Parathyroid adenoma (tissue), 2 donors: ENCODE results near the gene GALNT10.

Experiments
- H2AFZ ChIP-seq: fragments of 300-600 bp; sonication (generic); one replicate; pipeline ENCODE4 v1.7.0; 2017; ENCODE audit warnings: antibody characterized with exemption, mild to moderate bottlenecking
- H3K27ac ChIP-seq: fragments of 300-600 bp; sonication (generic); one replicate; pipeline ENCODE4 v1.7.0; 2017
- H3K27me3 ChIP-seq: fragments of 300-600 bp; sonication (generic); one replicate; pipeline ENCODE4 v1.7.0; 2017; ENCODE audit warnings: low read length; ENCODE audit not compliant: control insufficient read depth, insufficient read depth
- H3K36me3 ChIP-seq: fragments of 300-600 bp; sonication (generic); one replicate; pipeline ENCODE4 v1.7.0; 2017; ENCODE audit warnings: low read length; ENCODE audit not compliant: control insufficient read depth, insufficient read depth
- H3K4me1 ChIP-seq: fragments of 300-600 bp; sonication (generic); one replicate; pipeline ENCODE4 v1.7.0; 2017; ENCODE audit warnings: control low read depth
- H3K4me2 ChIP-seq: fragments of 300-600 bp; sonication (generic); one replicate; pipeline ENCODE4 v1.7.0; 2017; ENCODE audit warnings: low read length
- H3K4me3 ChIP-seq: fragments of 300-600 bp; sonication (generic); one replicate; pipeline ENCODE4 v1.7.0; 2017; ENCODE audit warnings: low read depth, low read length
- H3K79me2 ChIP-seq: fragments of 300-600 bp; sonication (generic); one replicate; pipeline ENCODE4 v1.7.0; 2017; ENCODE audit warnings: control low read depth
- H3K9ac ChIP-seq: fragments of 300-600 bp; sonication (generic); one replicate; pipeline ENCODE4 v1.7.0; 2017; ENCODE audit warnings: mild to moderate bottlenecking
- H3K9me3 ChIP-seq: fragments of 300-600 bp; sonication (generic); one replicate; pipeline ENCODE4 v1.7.0; 2017; ENCODE audit warnings: low read length; ENCODE audit not compliant: control insufficient read depth
- TF ChIP-seq, protein P1 (sequence below): fragments of 300-600 bp; sonication (generic); IDR thresholded peaks from one replicate; pipeline ENCODE4 v1.7.0; 2017; ENCODE audit warnings: antibody characterized with exemption, mild to moderate bottlenecking
- donor health status: primary hyperparathyroidism.

GALNT10 gene

DNA sequence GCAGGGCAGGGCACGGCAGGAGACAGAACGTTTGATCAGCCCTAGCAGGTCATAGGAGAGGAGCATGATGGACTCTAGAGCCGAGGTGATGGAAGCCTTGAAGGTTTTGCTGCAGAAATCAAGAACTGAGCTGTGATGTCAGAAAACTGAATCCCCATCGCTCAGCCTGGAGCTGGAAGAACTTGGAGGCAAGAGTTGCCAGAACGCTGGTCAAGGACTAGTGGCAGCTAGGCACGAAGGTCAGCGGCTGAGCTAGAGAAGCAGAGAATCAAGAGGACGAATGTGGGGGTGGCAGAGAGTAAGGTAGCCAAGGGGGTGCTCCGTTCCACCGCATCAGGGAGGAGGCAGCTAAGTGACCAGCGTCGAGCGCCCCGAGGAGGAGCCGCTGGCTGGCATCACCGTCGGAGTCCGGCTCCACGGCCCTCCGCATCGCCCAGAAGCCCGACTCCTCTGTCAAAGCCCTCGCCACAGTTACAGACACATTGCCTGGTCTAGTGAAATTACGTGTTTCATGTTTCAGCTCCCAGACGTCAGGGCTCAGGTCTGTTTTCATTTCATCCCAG is 1.2 kb upstream of the GALNT10 start:
- Histone ChIP-seq H3K4me1 (peaks cover 4% of the 10 kb centered on the region), H3K9ac (no peak overlapping the region)

DNA sequence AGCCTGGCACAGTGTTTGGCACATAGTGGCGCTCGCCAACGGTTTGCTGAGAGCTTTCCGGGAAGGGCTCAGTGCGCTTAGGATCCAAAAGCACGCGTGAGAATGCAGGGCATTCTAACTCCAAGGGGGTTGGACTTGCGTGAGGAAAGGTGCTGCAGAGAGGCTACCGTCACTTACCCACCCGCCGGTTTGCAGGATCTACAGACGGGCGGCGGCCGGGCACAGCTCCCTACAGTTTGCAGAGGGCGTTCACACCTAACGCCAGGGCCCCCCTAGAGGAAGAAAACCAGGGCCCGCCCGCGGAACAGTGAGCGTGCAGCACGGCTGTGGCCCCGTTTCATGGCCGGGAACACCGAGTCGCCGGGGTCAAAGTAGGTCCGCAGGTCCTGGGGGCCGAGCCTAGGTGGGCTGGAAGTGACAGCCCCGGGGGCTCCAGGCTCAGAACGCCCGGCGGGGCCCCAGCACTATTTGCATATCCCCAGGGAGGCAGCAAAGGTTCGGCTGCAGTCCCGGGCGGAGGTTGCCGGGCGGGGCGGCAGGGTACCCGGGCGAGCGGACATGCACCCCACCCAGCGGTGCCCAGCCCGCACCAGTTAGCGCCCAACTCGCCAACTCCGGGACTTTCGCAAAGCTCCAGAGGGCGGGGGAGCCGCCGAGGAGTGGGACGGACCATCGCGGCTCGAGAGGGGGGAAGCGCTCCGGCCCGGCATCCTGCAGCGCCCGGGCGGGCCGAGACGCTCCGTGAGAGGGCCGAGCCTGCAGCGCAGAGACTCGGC is 526 bp upstream of the GALNT10 start:
- peak overlapping the region; percentile 68 for H3K4me3 ChIP-seq
- TF ChIP-seq, protein P1, sequence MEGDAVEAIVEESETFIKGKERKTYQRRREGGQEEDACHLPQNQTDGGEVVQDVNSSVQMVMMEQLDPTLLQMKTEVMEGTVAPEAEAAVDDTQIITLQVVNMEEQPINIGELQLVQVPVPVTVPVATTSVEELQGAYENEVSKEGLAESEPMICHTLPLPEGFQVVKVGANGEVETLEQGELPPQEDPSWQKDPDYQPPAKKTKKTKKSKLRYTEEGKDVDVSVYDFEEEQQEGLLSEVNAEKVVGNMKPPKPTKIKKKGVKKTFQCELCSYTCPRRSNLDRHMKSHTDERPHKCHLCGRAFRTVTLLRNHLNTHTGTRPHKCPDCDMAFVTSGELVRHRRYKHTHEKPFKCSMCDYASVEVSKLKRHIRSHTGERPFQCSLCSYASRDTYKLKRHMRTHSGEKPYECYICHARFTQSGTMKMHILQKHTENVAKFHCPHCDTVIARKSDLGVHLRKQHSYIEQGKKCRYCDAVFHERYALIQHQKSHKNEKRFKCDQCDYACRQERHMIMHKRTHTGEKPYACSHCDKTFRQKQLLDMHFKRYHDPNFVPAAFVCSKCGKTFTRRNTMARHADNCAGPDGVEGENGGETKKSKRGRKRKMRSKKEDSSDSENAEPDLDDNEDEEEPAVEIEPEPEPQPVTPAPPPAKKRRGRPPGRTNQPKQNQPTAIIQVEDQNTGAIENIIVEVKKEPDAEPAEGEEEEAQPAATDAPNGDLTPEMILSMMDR = peak; percentile 38
- peak overlapping the region; percentile 87 for H3K4me2 ChIP-seq
- no peaks in the 10 kb centered on the region for H3K9me3 ChIP-seq
- no peaks in the 10 kb centered on the region for H3K27me3 ChIP-seq
- H2AFZ ChIP-seq = peak overlapping the region; percentile 96
- peaks cover 8% of the 10 kb centered on the region for H3K4me1 ChIP-seq
- H3K9ac ChIP-seq = no peak overlapping the region
- peak overlapping the region; percentile 15 for H3K27ac ChIP-seq
- H3K36me3 ChIP-seq = no peaks in the 10 kb centered on the region
- no peaks in the 10 kb centered on the region for H3K79me2 ChIP-seq

More for the DNA sequence above, 1.2 kb upstream of the GALNT10 start:
- Histone ChIP-seq H3K9me3 (no peaks in the 10 kb centered on the region), H3K4me3 (peak overlapping the region; percentile 68), H3K4me2 (peak overlapping the region; percentile 87), H2AFZ (peak overlapping the region; percentile 96), H3K79me2 (no peaks in the 10 kb centered on the region), H3K27me3 (no peaks in the 10 kb centered on the region), H3K36me3 (no peaks in the 10 kb centered on the region), H3K27ac (peak overlapping the region; percentile 15)
- TF ChIP-seq, protein P1 = no peak

DNA sequence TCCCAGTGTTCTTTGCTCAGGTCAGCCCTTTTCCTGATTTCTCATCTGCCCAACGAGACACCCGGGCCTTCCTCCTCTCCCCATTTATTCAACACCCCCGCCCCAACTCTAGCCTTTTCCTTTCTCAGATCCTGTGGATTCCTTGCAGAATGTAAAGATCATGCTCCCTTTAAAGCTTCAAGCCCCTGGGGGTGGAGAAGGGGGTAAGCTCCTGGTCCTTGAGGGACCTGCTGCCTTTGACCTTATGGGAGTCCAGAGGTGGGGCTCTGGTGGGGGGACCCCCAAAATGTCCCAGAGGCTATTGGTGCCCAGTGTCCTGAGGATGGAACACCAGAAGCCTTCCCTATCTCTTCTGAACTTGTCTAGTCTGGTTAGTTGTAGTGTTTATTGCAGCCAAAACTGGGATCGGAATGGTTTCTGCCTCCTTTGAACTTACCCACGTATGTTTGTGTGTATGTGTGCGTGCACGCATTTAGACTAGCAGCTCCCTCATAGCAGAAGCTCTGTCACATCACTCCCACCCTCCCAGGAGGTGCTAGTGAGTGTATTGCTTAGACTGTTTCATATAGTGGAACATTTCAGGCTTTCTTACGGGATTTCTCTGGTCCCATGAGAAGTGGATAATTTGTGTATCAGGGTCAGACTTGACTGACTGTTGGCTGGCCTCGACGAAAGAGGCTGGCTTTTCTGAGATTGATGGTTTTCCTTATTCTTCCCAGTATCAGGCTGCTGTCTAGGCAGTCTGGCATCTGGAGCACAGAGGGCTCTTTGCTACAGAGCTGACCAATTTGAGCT is 1.1 kb downstream of the GALNT10 start:
- no peak overlapping the region for H3K27ac ChIP-seq
- no peak overlapping the region for H3K9ac ChIP-seq
- H3K4me3 ChIP-seq = no peak overlapping the region
- TF ChIP-seq, protein P1 = no peak
- H3K36me3 ChIP-seq = no peaks in the 10 kb centered on the region
- H3K4me2 ChIP-seq = no peak overlapping the region
- no peaks in the 10 kb centered on the region for H3K9me3 ChIP-seq
- H3K79me2 ChIP-seq = peaks cover 2% of the 10 kb centered on the region
- no peaks in the 10 kb centered on the region for H3K27me3 ChIP-seq
- peaks cover 8% of the 10 kb centered on the region for H3K4me1 ChIP-seq
- no peak overlapping the region for H2AFZ ChIP-seq

DNA sequence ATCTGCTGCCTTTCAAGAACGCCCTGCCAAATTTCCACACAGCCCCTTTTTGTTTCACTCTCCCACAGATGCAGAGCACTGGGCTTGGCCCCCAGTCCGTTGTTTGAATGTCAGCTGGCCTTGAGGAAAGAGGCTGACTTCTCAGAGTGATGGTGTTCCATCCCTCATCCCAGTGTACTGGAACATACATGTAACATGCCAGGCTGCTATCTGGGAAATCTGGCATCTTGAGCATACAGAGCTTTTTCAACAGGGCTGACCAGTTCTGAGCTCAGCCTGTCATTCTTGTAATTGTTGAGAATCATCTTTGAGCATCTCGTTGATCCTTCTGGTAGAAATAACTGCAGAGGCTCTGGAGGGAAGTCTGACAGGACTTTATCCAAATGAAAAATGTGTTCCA is 2.8 kb downstream of the GALNT10 start:
- H3K9me3 ChIP-seq = no peaks in the 10 kb centered on the region
- H3K4me3 ChIP-seq = no peak overlapping the region
- no peaks in the 10 kb centered on the region for H3K36me3 ChIP-seq
- H3K9ac ChIP-seq = no peak overlapping the region
- H3K79me2 ChIP-seq = peaks cover 6% of the 10 kb centered on the region
- no peak overlapping the region for H2AFZ ChIP-seq
- no peaks in the 10 kb centered on the region for H3K27me3 ChIP-seq
- H3K27ac ChIP-seq = no peak overlapping the region
- TF ChIP-seq, protein P1 = no peak
- no peak overlapping the region for H3K4me2 ChIP-seq
- H3K4me1 ChIP-seq = peaks cover 8% of the 10 kb centered on the region
